LHCN-M2 (cell line): ENCODE data around the gene FNDC3B. TPM values are rescaled to one million over a fixed set of nuclear protein-coding genes. Genes with fewer than 3 reads are reported as not detected.
A peak's percentile ranks its signal among the peaks of the same experiment; 100 is the strongest.

Experiments
- DNase-seq: peaks from one replicate; pipeline ENCODE4 v3.0.0-alpha.2; 2012; ENCODE audit warnings: low read depth
- total RNA-seq: library from RNA; depleted of rRNA; stranded (reverse); fragments of >200 nt; gene quantifications from 2 replicates; pipeline ENCODE4 v1.2.3, GENCODE V29; 2014

The FNDC3B gene
- total RNA-seq, 1 experiment from 2014 or later, result 40.4 TPM

DNA sequence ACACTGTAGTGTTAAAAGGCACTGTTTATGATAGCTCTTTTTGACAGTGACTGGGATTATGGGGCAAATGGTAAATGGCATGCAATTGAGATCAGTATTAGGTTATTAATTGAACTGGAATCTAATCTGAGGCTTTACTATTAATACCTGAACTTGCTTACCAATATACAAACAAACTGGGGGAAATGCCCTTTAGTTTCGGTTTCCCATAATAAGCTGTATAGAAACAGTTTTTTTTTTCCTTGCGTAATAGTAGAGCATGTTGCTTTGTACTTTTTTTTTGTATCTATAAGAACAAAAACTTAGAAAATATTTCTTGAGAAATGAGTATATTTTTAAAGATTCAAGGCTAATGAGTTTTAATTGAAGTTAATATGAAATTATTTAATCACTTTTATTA, 95.0 kb downstream of the FNDC3B start:
- DNase-seq, result no peak

DNA sequence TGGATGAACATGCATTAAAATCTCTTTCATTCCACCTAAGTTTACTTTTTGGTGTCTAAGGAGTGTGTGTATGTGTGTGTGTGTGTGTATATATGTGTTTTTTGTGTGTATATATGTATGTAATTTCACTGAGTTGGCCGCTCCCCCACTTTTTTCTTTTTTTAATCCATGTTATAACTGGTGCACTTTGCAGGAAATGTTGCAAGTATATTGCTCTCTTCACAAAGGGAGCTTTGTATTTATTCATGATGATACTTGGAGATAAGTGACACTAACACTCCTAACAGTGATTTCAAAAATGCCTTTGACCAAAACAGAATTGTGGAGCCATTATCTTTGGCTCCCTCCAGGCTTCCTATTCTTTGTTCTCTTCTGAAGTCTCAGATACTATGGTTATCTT, 95.8 kb downstream of the FNDC3B start:
- no peak for DNase-seq

DNA sequence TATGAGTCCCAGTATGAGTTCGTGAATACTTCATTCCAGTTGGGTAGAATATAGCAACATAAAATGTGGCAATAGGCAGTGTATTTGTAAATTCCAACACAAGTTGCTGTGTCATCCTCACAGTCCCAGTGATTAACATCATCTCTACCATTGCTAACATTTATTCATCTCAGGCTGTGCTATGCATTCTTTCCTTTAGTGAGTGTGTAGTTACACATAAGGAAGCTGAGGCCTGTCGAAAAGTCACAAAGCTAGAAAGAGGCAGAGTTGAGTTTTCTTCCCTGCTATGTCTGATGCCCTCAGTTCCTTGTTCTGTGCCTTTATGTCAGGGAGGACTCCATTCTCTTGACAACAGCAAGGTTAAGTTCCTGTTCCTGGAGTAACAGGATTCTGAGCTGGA, 96.4 kb downstream of the FNDC3B start:
- DNase-seq, result peak; percentile 50

DNA sequence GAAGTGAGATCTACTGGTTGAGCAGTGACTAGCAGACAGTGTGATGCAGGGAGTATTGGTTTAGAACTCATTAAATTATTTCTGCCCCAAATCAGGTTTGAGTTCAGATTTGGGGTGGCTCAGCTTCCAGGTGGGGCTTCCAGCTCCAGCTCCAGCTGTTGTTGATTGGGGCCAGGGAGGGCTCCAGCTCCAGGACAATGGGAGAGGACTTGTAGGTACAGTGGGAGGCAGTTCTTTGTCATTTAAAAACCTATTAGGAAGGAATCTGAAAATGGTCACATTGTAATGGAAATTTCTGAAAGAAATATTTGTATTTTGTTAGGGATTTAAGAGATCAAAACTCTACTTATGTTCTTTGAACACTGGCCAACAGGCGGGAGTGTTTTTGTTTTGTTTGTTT, 97.0 kb downstream of the FNDC3B start:
- no peak for DNase-seq

DNA sequence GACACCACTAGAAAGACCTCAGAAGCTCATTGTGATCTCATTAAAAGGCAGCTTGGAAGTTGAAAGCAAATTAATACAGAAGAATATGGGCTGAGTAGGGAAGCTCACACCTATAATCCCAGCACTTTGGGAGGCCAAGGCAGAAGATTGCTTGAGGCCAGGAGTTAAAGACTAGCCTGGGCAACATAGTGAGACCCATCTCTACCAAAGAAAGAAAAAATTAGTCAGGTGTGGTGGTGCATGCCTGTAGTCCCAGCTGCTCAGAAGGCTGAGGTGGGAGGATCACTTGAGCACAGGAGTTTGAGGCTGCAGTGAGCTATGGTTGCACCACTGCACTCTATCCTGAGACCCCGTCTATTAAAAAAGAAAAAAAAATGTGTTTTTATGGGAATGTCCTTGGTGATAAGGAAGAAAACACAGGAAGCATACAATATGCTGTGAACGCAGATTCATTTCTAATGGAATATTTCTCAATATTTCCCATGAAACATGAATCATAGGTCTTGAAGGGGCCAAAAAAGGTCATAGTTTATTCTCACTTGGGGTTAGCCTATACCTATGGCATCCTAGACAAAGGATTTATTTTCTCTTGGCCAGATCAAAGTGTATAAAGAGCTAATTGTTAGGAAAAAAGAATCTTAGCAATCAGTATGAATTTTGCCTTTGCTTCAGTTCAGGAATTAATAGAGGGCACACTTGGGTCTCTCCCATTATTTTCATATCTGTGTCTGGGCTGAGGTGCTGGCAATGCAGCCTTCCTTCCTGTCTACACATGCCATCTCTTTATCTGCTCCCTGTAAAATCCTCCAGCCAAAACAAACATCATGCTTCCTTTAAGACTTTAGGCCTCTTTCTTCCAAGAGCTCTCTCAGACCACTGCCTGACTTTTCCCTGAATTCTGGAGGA, 98.2 kb downstream of the FNDC3B start:
- no peak for DNase-seq

DNA sequence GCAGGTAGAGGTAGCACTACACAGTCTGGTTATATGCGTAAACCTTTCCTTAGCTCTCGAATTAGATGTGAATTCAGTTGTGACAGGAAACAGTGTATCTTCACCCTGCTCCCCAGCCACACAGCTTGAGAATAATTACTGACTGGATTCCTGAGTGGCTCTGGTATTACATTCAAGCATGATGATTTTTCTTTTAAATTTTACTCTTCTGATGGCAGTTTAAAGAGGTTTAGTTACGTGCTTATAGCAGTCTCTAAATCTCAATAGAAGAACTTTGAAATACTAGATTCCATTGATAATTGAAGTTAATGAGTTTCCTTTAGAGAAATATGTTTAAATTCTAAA, 98.8 kb downstream of the FNDC3B start:
- no peak for DNase-seq

DNA sequence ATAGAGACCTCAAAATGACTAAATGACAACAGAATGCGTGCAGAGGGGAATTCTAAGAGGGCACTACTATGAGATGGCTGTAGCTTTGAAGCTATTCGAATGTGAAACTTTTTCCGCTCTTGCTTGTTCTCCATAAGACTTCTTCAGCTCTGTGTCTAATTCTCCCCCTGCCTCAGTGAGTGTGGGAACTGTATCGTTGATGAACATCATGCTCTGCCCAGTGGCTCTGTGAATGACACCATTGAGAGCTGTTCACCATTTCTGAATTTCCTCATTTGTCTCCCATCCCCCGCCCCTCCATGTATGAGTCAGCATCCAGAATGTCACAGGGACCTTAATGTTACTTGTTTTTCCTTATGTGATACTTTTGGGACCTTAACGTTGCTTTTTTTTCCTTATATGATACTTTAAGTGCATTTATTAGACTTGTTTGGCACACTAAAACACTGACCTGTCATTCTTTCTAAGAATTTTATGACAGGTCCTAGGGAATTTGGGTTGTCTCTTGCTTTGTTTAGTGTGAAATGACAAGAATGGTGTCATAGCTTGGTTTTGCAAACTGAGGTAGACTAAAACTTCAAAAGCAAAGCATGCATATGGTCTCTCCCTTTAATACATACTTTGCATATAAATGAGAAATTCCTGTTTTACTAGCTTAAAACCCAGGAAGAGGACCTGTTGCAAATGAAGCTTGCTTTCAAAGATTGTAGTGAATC, 99.6 kb downstream of the FNDC3B start:
- peak; percentile 48 for DNase-seq

DNA sequence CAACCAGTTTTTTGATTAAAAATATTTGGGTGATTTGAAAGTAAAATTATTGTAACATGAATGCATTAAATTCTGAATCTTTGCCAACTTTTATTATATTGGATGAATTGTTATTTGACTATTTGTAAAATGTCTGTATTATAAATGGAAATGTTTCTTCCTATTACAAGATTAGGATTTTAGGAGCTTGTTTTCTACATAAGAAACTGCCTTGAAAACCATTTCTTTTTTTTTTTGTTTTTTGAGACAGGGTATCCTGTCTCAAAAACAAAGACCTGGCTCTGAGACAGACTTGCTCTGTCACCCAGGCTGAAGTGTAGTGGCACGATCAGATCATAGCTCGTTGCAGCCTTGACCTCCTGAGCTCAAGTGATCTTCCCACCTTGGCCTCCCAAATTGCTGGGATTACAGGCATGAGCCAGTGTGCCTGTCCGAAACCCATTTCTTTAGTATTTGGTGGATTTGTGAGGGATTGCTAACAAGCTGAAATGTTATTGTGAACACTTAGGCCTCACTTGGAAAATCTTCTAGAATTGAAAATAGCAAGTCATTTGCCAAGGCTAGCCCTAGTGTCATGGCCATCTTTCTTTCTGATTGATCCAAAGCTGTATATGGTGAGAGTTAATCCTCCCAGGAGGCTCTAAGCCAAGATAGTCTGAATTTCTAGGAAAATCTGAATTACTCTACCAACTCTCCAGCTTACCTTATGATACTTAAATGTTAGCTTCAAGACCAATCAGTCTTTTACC, 100.3 kb downstream of the FNDC3B start:
- no peak for DNase-seq

DNA sequence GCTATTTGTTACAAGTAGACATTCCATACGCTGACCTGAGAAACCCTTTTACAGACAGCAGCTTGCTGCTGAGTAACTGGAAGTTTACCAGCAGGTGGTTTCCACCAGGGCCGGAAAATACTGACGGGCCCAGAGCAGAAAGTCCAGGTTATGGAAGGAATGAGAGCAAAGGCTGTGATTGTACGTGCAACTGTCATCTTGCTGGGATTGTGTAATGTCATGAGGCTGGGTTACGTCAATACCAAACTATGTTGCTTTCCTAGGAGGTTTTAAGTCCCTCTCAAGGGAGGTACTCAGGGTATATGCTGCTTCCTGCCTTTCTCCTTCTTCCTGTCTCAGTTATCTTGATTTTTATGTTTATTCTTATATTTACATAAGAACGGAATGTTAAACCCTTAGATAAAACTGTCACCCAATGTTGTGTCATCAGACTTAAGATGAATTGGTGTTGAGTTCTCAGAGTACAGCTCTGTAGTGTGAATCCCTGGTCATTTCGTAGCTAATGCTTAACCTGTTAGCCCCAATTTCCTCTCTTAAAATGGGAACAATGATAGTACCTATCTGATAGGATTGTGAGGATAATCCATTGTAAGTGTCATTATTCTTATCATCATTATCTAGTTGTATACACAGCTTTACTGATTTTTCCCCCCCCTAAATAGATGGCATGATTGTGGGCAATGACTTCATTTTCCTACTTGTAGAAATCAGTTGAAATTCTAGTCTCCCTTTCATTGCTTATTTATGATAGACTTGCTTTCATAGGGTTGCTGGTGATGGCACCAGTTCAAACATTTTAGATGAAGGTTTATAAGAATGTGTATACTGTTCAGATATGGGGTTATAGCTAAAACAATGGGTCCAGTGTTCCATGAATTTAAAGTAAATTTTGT, 101.4 kb downstream of the FNDC3B start:
- peak; percentile 87 for DNase-seq

DNA sequence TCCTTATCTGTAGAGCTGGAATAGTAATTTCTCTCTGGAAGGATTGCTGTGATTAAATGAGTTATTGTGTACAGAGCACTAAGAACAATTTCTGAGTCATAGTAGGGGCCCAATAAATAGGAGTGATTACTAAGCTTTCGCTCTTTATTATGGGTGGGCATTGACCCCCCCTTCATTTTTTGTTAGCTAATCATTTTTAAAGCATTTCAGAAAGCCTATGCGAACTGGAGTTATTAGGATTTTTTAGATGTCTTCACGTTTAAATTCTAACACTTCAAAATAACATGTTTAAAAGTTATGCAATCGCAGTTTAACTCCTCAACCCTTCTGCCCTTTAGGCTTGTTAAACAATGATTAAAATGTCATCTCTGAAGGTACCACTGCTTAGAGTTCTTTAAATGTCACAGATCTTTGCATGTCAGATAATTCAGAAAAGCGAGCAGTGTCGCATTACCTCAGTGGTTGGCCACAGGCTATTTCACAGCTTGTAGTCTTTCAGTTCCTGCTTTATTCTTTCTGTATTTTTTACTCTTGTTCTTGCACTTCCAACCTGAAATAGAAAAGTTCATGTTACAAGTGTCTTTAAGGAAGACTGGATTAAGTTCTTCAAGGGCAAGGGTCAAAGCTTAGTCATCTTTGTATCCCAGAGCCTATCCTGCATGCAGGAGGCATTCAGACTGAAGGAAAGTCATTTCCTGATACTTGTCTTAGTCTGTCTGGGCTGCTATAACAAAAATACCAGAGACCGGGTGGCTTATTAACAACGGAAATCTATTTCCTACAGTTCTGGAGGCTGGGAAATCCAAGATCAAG, 102.9 kb downstream of the FNDC3B start:
- DNase-seq, result peak; percentile 83

DNA sequence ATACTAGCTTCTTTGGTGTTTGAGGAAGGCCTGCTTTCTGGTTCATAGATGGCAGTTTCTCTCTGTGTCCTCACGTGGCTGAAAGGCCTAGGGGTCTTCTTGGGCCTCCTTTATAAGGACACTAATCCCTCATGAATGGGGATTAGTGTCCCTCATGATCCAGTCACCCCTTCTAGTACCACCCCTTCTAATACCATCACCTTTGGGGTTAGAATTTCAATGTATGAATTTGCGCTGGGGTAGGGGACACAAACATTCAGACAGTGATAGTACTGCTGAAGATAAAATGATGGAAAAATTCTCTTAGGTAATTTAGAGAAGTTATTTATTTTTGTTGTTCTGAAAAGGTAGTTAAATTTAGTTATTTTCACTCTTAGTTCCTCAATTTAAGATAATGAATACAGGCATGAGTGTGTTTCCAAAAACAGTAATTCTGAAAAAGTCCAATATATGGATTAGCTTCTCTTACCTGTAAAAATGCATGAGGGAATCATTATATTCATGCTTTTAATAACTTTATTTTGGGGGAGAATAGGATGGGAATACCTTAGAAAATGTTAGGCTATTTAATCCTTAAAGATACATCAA, 103.6 kb downstream of the FNDC3B start:
- no peak for DNase-seq

DNA sequence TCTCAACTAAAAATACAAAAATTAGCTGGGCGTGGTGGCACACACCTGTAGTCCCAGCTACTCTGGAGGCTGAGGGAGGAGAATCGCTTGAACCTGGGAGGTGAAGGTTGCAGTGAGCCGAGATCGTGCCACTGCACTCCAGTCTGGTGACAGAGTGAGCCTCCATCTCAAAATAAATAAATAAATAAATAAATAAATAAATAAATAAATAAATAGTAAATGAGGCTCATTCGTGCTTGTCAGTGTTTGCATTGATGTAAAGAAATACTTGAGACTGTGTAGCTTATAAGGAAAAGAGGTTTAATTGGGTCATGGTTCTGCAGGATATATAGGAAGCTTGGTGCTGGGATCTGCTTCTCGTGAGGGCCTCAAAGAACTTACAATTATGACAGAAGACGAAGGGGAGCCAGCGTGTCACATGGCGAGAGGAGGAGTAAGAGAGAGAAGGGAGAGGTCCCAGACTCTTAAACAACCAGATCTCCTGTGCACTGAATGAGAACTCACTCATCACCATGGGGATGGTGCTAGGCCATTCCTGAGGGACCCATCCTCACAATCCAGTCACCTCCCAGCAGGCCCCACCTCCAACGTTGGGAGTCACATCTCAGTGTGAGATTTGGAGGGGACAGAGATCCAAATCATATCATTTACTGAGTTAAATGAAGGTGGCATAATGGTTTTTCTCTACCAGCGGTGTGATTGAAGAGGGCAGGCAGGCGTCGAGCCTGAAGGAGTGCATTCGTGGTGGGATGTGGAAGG, 104.5 kb downstream of the FNDC3B start:
- DNase-seq, result no peak

DNA sequence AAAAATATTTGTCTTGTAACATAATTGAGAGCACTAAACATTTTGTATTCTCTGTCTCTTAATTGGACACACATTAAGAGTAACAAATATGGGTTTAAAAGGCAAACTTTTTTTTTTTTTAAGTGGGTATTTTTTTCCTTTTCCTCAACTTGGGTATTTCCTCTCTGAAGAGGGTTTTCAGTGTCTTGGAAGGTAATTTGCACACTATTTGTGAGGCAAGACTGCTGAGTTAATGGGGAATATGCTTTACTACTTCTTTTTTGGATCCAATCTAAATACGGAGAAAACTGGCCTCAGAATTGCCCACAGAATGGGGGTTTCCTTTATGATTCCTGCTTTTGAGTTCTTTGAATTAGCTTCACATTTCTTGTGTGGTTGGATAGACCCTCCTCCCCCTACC, 105.2 kb downstream of the FNDC3B start:
- DNase-seq, result no peak

DNA sequence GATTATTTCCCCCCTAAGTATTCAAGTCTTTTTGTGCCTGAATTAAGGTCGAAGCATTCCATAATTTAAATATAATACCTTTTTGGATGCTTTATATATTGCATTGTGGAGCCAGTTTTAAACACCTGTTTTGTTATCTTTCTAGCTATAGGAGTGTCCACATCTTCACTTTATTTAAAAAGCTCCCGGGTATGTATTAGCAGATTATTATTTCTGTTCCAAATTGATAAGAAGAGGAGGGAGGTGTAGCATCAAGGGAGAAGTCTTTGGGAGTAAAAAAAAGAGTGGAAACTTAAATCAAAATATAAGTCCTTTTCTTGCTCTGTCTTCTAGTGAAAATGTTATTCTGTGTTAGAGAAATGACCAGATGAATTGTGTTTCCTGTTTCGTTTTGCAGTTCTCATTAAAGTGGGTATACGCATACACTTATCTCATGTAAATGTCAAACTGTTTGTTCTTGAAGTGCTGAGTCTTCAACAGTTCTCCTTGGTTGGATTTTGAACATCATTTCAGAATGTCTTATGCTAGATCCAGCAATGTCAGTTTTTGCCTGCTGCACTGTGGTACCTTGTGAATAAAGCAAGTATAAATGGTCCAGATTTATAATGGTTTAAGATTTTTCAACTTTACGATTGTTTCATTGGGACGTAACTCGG, 105.8 kb downstream of the FNDC3B start:
- no peak for DNase-seq

DNA sequence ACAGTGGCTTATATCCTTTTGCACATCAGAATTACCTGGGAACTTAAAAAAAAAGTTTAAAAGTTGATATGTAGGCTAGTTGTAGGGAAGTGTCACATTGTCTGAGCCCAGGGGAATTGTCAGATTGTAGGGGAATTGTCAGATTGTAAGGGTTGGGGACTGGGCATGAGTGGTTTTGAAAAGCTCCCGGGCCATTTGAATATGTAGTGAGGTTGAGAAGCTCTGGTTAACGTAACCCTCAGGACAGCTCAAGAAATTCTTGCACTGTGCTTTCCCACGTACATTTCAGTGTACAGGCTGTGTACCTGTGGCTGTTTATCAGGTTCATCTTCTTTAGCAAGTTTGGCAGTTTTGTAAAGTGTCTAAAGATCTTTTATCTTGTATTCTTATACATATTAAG, 107.0 kb downstream of the FNDC3B start:
- no peak for DNase-seq

DNA sequence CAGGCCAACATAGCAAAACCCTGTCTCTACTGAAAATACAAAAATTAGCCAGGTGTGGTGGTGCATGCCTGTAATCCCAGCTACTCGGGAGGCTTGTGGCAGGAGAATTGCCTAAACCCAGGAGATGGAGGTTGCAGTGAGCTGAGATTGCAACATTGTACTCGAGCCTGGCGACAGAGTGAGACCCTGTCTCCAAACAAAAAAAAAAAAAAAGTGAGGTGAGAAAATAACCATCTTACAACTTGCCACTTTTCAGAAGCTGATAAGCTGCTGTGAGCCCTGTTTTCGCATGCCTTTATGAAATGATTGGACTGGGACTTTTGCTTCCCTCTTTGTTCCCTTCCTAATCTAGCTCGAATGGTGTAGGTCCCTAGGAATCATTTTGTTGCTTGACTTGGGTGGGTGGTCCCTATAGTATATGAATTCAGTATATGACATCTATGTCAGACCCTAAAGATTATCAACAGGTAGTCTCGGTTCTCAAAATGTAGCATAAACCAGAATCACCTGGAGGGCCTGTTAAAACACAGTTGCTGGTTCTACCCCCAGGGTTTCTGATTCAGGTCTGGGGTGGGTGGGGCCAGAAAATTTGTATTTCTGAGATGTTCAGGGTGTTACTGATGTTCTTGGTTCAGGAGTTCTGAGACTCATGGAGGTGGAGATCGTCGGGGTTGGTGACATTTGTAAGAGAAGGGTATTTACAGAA, 107.9 kb downstream of the FNDC3B start:
- DNase-seq, result no peak

DNA sequence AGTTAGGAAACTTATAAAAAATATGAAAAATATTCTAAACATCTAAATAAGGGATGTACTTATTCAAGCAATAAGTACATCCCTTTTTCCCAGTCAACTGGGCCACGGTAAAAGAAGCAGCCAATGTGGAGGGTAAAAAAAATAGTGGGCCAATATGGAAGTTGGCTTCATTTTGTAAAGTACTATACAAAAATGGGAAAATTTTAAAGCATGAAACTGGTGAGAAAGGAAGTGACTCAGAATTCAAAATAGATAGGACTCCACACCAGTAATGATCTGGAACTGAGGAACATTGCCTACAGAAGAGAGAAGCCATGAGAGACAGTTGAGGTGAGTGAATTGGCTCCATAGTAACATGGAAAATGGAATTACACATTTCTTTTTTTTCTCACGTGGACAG, 108.9 kb downstream of the FNDC3B start:
- peak; percentile 48 for DNase-seq
